GM12878 (cell line): ENCODE results near the gene MAPKBP1. TPM values are rescaled to one million over a fixed set of nuclear protein-coding genes. Genes with fewer than 3 reads are reported as not detected.
"Not testable (repeated sequence)": the region's sequence is repeated elsewhere in the genome, so short reads cannot be mapped to it uniquely, and the experiment has no call there.

Experiments
- ATAC-seq: fragments of 200-7000 bp; cut with Tn5 transposase; 3 replicates; pipeline ENCODE4 v1.9.1; 2020; ENCODE audit warnings: mild to moderate bottlenecking, moderate library complexity
- BruUV-seq: library from RNA; stranded (reverse); fragments of 400-500 nt; replicated peaks from 2 replicates; lab custom pipeline; 2021; lab: Mats Ljungman, UMichigan
- CTCF ChIA-PET: fragments of 300-600 bp; sonication (Branson Sonifier 250); formaldehyde crosslinking; extraction: SDS; loops from one replicate; lab custom pipeline; 2021; ENCODE audit warnings: inconsistent platforms; lab: Yijun Ruan, JAX
- POLR2A ChIA-PET: fragments of 350-600 bp; formaldehyde crosslinking; extraction: SDS; loops from one replicate; lab custom pipeline; 2021; ENCODE audit warnings: inconsistent platforms; lab: Charles Lee
- RAD21 ChIA-PET: fragments of 300-600 bp; sonication (Branson Sonifier 250); formaldehyde crosslinking; loops from one replicate; lab custom pipeline; 2023; ENCODE audit warnings: antibody characterized with exemption; ENCODE audit not compliant: unreplicated experiment; lab: Charles Lee
- SMC1A ChIA-PET: fragments of 300-600 bp; sonication (Branson Sonifier 250); formaldehyde crosslinking; loops from one replicate; lab custom pipeline; 2023; ENCODE audit not compliant: unreplicated experiment, uncharacterized antibody; lab: Charles Lee
- DNase-seq: peaks from one replicate; pipeline ENCODE4 v3.0.0-alpha.2; 2011; ENCODE audit warnings: low read depth, low spot score
- FAIRE-seq: peaks from 3 replicates; lab custom pipeline; 2011; peaks lifted over from hg19 to GRCh38; lab: Jason Lieb, UNC
- H2AFZ ChIP-seq: 2 replicates; pipeline ENCODE4 v1.6.0; 2011; ENCODE audit warnings: low read depth, low read length, control low read depth; ENCODE audit not compliant: control insufficient read depth
- H3K27ac ChIP-seq: 2 replicates; pipeline ENCODE4 v1.5.1; 2011; ENCODE audit warnings: control low read depth; ENCODE audit not compliant: control insufficient read depth, insufficient read depth
- H3K27me3 ChIP-seq, 2 experiments: replicated peaks in 1 of 2; 2 replicates each; pipeline versions ENCODE4 v1.6.0 to v1.6.1; 2011; ENCODE audit warnings: low read length in 1 of 2; ENCODE audit not compliant: control insufficient read depth in 2 of 2, insufficient read depth in 2 of 2
- H3K36me3 ChIP-seq, 2 experiments: 2 replicates each; pipeline ENCODE4 v1.5.1; 2011; ENCODE audit warnings: low read length in 1 of 2; ENCODE audit not compliant: control insufficient read depth in 2 of 2, insufficient read depth in 2 of 2
- H3K4me1 ChIP-seq: 2 replicates; pipeline ENCODE4 v1.6.1; 2011; ENCODE audit warnings: mild to moderate bottlenecking, low read length, moderate library complexity, mixed read lengths; ENCODE audit not compliant: control insufficient read depth, insufficient read depth
- H3K4me2 ChIP-seq: 2 replicates; pipeline ENCODE4 v1.6.0; 2011; ENCODE audit warnings: control low read depth; ENCODE audit not compliant: control insufficient read depth, insufficient read depth
- H3K4me3 ChIP-seq: fragments of 200-600 bp; sonication (generic); 2 replicates; pipeline ENCODE4 v1.5.1; 2016
- H3K79me2 ChIP-seq: 2 replicates; pipeline ENCODE4 v1.6.0; 2011; ENCODE audit warnings: low read length; ENCODE audit not compliant: control insufficient read depth, insufficient read depth
- H3K9ac ChIP-seq: 2 replicates; pipeline ENCODE4 v1.8.0; 2011; ENCODE audit warnings: low read length, control low read depth, mixed read lengths; ENCODE audit not compliant: control insufficient read depth, insufficient read depth
- H3K9me3 ChIP-seq: replicated peaks from 3 replicates; pipeline ENCODE4 v1.5.1; 2011; ENCODE audit warnings: mild to moderate bottlenecking, low read length; ENCODE audit not compliant: control insufficient read depth, insufficient read depth
- H4K20me1 ChIP-seq: 2 replicates; pipeline ENCODE4 v1.6.0; 2011; ENCODE audit not compliant: control insufficient read depth, insufficient read depth
- TCF12 ChIP-seq: IDR thresholded peaks from 2 replicates; pipeline ENCODE4 v1.6.1; 2011; ENCODE audit warnings: low read depth, mild to moderate bottlenecking, low read length
- ZBTB33 ChIP-seq: fragments of 450-650 bp; IDR thresholded peaks from 2 replicates; pipeline ENCODE4 v1.6.1; 2017; ENCODE audit warnings: mild to moderate bottlenecking
- ZNF384 ChIP-seq: IDR thresholded peaks from 2 replicates; pipeline ENCODE4 v1.6.1; 2012; ENCODE audit warnings: low read depth, mild to moderate bottlenecking, low read length, improper control_type of control experiment, borderline replicate concordance
- WGBS: methylation state at CpG from one replicate; pipeline ENCODE4 v1.1.6; 2016; ENCODE audit warnings: low lambda C conversion rate; ENCODE audit not compliant: insufficient replicate concordance, insufficient coverage; ENCODE audit errors: missing lambda C conversion rate; 5-methylcytosine and 5-hydroxymethylcytosine counted together
- in situ Hi-C: fragments of 300-500 bp; cut with MboI; formaldehyde crosslinking; loops from 9 replicates; pipeline ENCODE4 v1.14.3; 2018; ENCODE audit warnings: mixed read lengths
- intact Hi-C: fragments of 100-400 bp; cut with micrococcal nuclease; formaldehyde crosslinking; loops from one replicate; pipeline ENCODE4 v1.14.2; 2022; ENCODE audit not compliant: unreplicated experiment
- polyA plus RNA-seq, 11 experiments: library from polyadenylated mRNA; depleted of rRNA in 4 of 11; unstranded in 6 of 11; stranded (reverse) in 5 of 11; fragments of >200 nt; fragmentation: Nextera tagmentation in 4 of 11; fragmentation: Illumina TruSeq in 1 of 11; extraction: Ambion mirVana in 4 of 11; extraction: Trizol in 1 of 11; gene quantifications; 1 replicate in 1 of 11; 2 replicates in 10 of 11; pipeline versions ENCODE4 v1.2.1 to v1.2.3, GENCODE V29; 2011 to 2016; ENCODE audit warnings: inconsistent platforms in 2 of 11, missing spikeins in 2 of 11, low read depth in 1 of 11
- total RNA-seq, 4 experiments: library from RNA; depleted of rRNA in 3 of 4; stranded (reverse); fragments of >200 nt in 3 of 4; fragmentation: Illumina TruSeq in 1 of 4; extraction: Trizol in 1 of 4; gene quantifications; 2 replicates each; pipeline versions ENCODE4 v1.2.1 to v1.2.3, GENCODE V29; 2013 to 2021
- TF ChIP-seq, protein P1 (sequence below): fragments of 450-650 bp; IDR thresholded peaks from 2 replicates; pipeline ENCODE4 v1.6.1; 2018; ENCODE audit warnings: borderline replicate concordance, mild to moderate bottlenecking; ENCODE audit not compliant: partially characterized antibody

MAPKBP1 gene
- total and polyA plus RNA-seq, 10 of the 15 experiments (the other 5 are each of a cell fraction or from before 2014, with no cell fraction given): 0.44 to 19.0 (median 7.3) TPM

DNA sequence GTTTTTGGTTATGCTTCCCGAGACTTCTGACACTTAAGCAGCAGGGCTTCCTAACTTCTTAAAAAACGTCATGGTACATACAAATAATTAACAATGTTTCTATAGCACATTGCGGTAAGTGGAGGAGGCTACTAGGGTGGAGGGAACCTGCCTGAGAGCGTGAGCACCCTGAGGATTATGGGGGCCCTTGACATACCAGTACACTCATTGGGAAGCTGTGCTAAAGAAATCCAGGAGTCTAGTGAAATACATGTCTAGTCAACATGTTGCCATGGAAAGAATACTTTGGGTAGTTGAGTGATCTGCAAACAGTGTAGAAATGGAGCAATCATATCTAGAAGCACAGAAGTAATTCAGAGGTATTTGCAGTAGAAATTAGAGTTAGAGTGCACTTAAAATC lies 39.2 kb upstream of the MAPKBP1 start (continued):
- TF ChIP-seq ZBTB33: no peak
- TF ChIP-seq, protein P1, sequence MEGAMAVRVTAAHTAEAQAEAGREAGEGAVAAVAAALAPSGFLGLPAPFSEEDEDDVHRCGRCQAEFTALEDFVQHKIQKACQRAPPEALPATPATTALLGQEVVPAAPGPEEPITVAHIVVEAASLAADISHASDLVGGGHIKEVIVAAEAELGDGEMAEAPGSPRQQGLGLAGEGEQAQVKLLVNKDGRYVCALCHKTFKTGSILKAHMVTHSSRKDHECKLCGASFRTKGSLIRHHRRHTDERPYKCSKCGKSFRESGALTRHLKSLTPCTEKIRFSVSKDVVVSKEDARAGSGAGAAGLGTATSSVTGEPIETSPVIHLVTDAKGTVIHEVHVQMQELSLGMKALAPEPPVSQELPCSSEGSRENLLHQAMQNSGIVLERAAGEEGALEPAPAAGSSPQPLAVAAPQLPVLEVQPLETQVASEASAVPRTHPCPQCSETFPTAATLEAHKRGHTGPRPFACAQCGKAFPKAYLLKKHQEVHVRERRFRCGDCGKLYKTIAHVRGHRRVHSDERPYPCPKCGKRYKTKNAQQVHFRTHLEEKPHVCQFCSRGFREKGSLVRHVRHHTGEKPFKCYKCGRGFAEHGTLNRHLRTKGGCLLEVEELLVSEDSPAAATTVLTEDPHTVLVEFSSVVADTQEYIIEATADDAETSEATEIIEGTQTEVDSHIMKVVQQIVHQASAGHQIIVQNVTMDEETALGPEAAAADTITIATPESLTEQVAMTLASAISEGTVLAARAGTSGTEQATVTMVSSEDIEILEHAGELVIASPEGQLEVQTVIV: no peak
- no peak for TF ChIP-seq TCF12
- TF ChIP-seq ZNF384: no peak

DNA sequence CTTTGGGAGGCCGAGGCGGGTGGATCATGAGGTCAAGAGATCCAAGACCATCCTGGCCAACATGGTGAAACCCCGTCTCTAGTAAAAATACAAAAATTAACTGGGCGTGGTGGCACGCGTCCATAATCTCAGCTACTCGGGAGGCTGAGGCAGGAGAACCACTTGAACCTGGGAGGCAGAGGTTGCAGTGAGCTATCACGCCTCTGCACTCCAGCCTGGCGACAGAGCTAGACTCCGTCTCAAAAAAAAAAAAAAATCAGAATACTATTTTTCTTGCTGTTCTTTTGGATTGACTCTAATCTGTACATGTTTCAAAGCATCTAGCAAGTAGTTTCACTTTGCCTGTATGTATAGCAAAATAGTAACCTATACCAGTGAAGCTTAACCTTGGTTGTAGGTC lies 38.8 kb upstream of the MAPKBP1 start:
- intact Hi-C loops, H2AFZ ChIP-seq, BruUV-seq, RAD21 ChIA-PET, H3K4me2 ChIP-seq, H3K4me1 ChIP-seq, H3K27me3 ChIP-seq, POLR2A ChIA-PET, H4K20me1 ChIP-seq, H3K27ac ChIP-seq, in situ Hi-C loops, H3K79me2 ChIP-seq, DNase-seq, H3K9ac ChIP-seq, H3K9me3 ChIP-seq, H3K4me3 ChIP-seq, ATAC-seq, FAIRE-seq: not testable (repeated sequence)
- peaks cover 6 to 13% of the 10 kb centered on the region in 2 experiments; a peak in 3 of 4 replicates for H3K36me3 ChIP-seq
- 100% methylated on average over 6 of the region's 10 CpGs for WGBS
- ChIA-PET CTCF (interaction anchor here (0.6 kb wide), 1 partner anchor 1151 kb away, joined by 3 read pairs; no protein-coding TSS in a partner anchor), SMC1A (interaction anchor here (0.8 kb wide), 1 partner anchor 38 kb away, joined by 4 read pairs; the partner anchor contains the start of gene MAPKBP1)
